Suppressor macrophage treated with lipopolysaccharide for 1 hour (primary cell): ENCODE data around the gene LY6G6D.
A peak's percentile ranks its signal among the peaks of the same experiment; 100 is the strongest.

Experiments used
- DNase-seq, 3 donors: peaks; one replicate each; pipeline ENCODE4 v3.0.0-alpha.2; 2020 to 2022

LY6G6D gene

GRCh38 chr6:31720196-31720770, 5.1 kb downstream of the LY6G6D start:
- no peak for DNase-seq

DNA sequence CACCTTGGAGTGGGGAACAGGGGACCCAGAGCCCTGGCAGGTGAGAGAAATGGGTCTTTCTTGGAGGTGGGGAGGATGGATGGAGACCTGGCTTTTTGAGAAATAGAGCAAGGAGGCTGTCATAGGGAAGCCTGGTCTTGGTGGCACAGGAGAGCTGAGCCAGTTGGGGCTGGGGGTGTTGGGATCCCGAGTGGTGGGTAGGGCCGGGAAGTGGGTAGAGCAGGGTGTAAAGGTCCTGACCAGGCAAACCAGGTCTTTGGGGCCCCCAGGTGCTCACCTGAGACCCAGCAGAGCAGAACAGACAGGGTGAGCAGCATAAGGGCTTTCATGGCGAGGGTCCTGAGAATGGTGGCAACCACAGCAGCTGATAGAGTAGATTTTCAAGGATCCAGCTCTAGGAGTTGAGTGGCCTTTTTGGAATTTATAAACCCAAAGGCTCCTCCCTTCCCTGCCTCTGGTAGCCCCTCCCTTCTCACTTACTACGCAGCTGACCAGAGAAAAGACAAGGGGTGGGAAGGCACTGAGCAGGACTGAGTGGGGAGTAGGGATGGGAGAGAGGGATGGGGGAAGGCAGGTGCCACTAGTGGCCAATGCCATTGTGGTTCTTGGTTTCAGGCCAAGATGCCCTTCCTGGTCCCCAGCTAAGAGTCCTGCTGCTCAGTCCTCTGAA, 6.3 kb downstream of the LY6G6D start, which contains the start of gene LY6G6C:
TSS of gene LY6G6C (minus strand) at position 396 of the 670 bp plus-strand sequence. CDS start at position 329, 67 bp downstream.
- DNase-seq, result no peak

- no peak for DNase-seq
Measured at GRCh38 chr6:31722173-31722572, 7.0 kb downstream of the LY6G6D start.

GRCh38 chr6:31723245-31723979, 8.3 kb downstream of the LY6G6D start, which contains the start of gene MPIG6B:
Gene MPIG6B (plus strand): TSS chr6:31723373. CDS start chr6:31723384, 11 bp downstream.
- DNase-seq, result no peak

GRCh38 chr6:31723980-31724691, 9.0 kb downstream of the LY6G6D start:
- no peak for DNase-seq

- DNase-seq, result peak; percentile 87 to 94 (median 92)
Measured at GRCh38 chr6:31725502-31726350, 10.6 kb downstream of the LY6G6D start.

- DNase-seq, result peak; percentile 89 to 93 (median 91)
Measured at GRCh38 chr6:31727034-31727716, 12.0 kb downstream of the LY6G6D start.

- DNase-seq, result peak in 1 of 3 donors; percentile 39
Measured at GRCh38 chr6:31727717-31728671, 12.8 kb downstream of the LY6G6D start.

DNA sequence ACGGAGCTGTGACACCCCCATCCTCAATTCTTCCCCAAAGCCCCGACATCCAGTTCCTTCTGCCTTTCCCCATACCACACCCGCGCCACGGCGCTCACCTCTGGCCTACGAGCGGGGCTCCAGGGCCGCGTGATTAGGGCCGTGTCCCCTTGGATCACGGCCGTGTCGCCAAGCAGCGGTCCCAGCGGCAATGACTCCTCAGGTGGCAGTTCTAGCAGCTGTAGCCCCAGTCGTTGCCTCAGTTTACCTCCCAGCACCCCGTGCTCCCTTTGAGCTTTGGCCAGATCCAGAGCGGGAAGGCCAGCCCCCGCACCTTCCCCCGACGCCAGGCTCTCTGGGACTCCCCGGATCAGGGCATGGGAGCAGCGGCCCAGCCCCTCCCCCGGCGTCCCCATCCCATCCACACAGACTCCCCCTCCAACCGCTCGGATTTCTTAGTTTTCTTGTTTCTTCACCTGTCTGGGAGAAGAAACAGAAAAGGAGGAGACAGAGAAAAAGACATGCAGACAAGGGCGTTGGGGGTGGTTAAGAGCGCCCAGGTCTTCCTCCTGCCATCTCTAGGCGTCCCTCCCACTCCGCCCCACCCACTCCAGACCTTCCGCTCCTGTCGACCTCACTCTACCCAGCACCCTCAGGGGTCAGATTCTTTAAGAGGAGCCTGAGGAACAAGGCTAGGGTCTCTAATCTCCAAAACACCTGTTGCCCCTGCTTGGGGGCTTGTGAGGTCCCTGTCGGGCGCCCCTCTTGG, 13.8 kb downstream of the LY6G6D start, which contains the start of gene DDAH2:
TSS of gene DDAH2 (minus strand) at position 533 of the 748 bp plus-strand sequence. CDS start at position 395, 138 bp downstream.
- DNase-seq, result no peak

GRCh38 chr6:31729515-31729978, 14.4 kb downstream of the LY6G6D start:
- peak; percentile 87 to 94 (median 91) for DNase-seq

GRCh38 chr6:31729979-31730630, 15.0 kb downstream of the LY6G6D start:
- peak; percentile 78 to 91 (median 78) for DNase-seq

- no peak for DNase-seq
Measured at GRCh38 chr6:31730631-31731086, 15.5 kb downstream of the LY6G6D start.

DNA sequence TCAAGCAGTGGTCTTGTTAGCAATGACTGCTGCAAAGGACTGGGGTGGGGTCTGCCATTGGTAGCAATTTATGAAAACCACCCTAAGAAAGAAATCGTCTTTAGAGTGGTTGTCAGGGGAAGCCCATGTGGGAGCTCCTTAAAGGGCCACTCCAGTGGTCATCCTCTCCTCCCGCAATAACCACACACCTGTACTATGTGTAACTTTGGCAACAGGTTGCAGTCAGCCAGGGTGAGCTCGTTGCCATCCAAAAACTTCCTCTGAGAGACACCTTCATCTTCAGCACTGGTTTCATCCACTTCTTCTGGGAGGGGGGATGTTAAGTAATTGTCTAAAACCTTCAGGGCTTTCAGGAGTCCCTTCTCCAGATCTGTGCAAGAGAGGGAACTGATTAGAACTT, 16.9 kb downstream of the LY6G6D start:
- DNase-seq, result no peak

GRCh38 chr6:31733734-31734133, 18.6 kb downstream of the LY6G6D start:
- DNase-seq, result no peak

DNA sequence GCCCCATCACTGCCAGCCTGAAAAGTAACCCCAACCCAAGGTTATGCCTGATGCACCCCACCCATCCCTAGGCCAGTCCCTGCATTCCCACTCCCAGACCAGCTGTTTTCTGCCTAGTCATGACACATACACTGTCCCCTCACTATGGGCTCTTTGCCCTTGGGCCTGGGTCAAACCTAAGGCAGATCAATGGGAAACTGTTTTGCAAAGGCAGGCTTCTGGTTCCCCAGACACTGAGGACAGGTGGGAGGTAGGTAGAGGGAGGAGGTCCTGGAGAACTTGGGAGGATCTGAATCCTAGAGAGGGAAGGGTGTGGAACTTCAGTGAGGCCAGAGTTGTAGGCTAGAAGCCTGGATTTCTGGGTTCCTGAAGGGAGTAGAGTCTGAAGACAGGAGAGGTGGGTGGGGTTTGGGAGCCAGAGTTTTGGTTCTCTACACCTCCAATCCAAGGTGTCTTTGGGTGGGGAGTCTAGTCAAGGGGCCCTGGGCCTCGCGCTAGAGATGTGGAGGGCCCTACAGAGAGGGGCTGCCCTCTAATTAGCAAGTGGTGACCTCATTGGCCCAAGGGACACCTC, 19.2 kb downstream of the LY6G6D start:
- no peak for DNase-seq

- DNase-seq, result peak; percentile 87 to 88 (median 87)
Measured at GRCh38 chr6:31734821-31735406, 19.8 kb downstream of the LY6G6D start.

DNA sequence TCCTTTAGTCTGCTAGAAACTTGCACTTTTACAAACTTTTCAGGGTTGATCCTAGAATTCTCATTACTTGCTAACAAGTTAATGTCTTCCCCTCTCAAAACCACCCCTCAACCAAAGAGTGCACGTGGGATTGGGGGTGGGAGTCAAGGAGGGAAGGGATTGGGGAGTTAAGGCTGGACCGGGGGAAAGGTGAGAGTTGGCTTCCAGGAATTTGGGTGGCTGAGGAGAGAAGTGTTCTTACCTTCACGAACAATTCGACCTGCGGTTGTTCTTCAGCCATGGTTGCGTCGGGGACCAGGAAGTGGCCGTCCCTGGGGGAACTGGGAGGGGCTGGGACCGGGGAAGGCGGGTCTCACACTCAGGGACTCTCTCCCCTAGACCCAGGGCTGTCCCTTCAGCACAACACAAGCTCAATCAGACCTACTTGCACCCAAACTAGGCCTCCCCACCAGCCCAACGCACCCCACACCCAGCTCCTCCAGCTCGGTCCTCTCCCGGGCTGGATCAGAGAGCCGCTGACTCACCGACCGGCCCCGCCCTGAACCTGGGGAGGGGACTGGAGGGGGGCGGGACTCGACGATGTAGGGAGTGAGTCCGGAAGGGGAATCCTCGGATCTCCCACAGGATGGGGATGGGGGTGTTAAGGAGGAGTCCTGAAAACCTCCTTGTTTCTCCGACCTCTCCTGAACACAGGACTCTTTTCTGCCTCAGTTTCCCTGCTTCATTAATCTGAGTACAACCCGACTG, 21.0 kb downstream of the LY6G6D start, which contains the start of gene CLIC1:
TSS of gene CLIC1 (minus strand) at position 510 of the 747 bp plus-strand sequence. CDS start at position 280, 230 bp downstream.
- DNase-seq, result peak; percentile 92 to 96 (median 94)
